Keratinocyte (primary cell): ENCODE results near the gene EPHX1. TPM values are rescaled to one million over a fixed set of nuclear protein-coding genes. Genes with fewer than 3 reads are reported as not detected.

Experiments
- DNase-seq: peaks from one replicate; pipeline ENCODE4 v3.0.0-alpha.2; 2011; ENCODE audit warnings: low read depth, missing footprints, low spot score
- FAIRE-seq: peaks from 2 replicates; lab custom pipeline; 2011; peaks lifted over from hg19 to GRCh38; lab: Jason Lieb, UNC
- H2AFZ ChIP-seq: 2 replicates; pipeline ENCODE4 v1.6.0; 2012; ENCODE audit warnings: low read length, control low read depth, inconsistent platforms; ENCODE audit not compliant: control insufficient read depth
- H3K27ac ChIP-seq: 2 replicates; pipeline ENCODE4 v1.5.1; 2011; ENCODE audit warnings: low read length; ENCODE audit not compliant: control insufficient read depth, insufficient read depth
- H3K27me3 ChIP-seq: 3 replicates; pipeline ENCODE4 v1.6.0; 2011; ENCODE audit warnings: low read length; ENCODE audit not compliant: control insufficient read depth, insufficient read depth; ENCODE audit errors: extremely low read depth
- H3K36me3 ChIP-seq, 2 experiments: 2 replicates in 1 of 2; 3 replicates in 1 of 2; pipeline ENCODE4 v1.5.1; 2011; ENCODE audit warnings: low read length in 2 of 2, mild to moderate bottlenecking in 1 of 2; ENCODE audit not compliant: control insufficient read depth in 2 of 2, insufficient read depth in 2 of 2; ENCODE audit errors: extremely low read depth in 1 of 2
- H3K4me1 ChIP-seq: 3 replicates; pipeline ENCODE4 v1.5.1; 2011; ENCODE audit warnings: low read length; ENCODE audit not compliant: control insufficient read depth, insufficient read depth; ENCODE audit errors: extremely low read depth
- H3K4me2 ChIP-seq: 3 replicates; pipeline ENCODE4 v1.6.0; 2011; ENCODE audit warnings: low read depth, low read length; ENCODE audit not compliant: control insufficient read depth, insufficient read depth; ENCODE audit errors: extremely low read depth
- H3K4me3 ChIP-seq, 3 experiments: fragments of 200-600 bp in 1 of 3; sonication (generic) in 1 of 3; 2 replicates in 2 of 3; 3 replicates in 1 of 3; pipeline ENCODE4 v1.5.1; 2011 to 2016; ENCODE audit warnings: low read length in 3 of 3, mild to moderate bottlenecking in 3 of 3, control low read depth in 2 of 3, inconsistent platforms in 1 of 3, low read depth in 1 of 3, mixed read lengths in 1 of 3, mixed run types in 1 of 3, moderate library complexity in 1 of 3; ENCODE audit not compliant: control insufficient read depth in 2 of 3, insufficient read depth in 2 of 3; ENCODE audit errors: extremely low read depth in 1 of 3
- H3K79me2 ChIP-seq: 2 replicates; pipeline ENCODE4 v1.6.0; 2012; ENCODE audit warnings: low read length; ENCODE audit not compliant: control insufficient read depth, insufficient read depth
- H3K9ac ChIP-seq: 3 replicates; pipeline ENCODE4 v1.6.0; 2011; ENCODE audit warnings: low read length; ENCODE audit not compliant: control insufficient read depth, insufficient read depth; ENCODE audit errors: extremely low read depth
- H3K9me1 ChIP-seq: 3 replicates; pipeline ENCODE4 v1.6.0; 2011; ENCODE audit warnings: low read length; ENCODE audit not compliant: control insufficient read depth, insufficient read depth; ENCODE audit errors: extremely low read depth
- H3K9me3 ChIP-seq: 2 replicates; pipeline ENCODE4 v1.5.1; 2012; ENCODE audit warnings: low read depth, low read length; ENCODE audit not compliant: control insufficient read depth
- H4K20me1 ChIP-seq: 3 replicates; pipeline ENCODE4 v1.6.0; 2011; ENCODE audit warnings: low read length; ENCODE audit not compliant: control insufficient read depth, insufficient read depth; ENCODE audit errors: extremely low read depth
- CTCF ChIP-seq, 3 experiments: IDR thresholded peaks in 1 of 3; conservative IDR thresholded peaks in 1 of 3; optimal IDR thresholded peaks in 1 of 3; 2 replicates in 2 of 3; 3 replicates in 1 of 3; pipeline versions ENCODE3 to v1.5.1; 2011; ENCODE audit warnings: low read length in 3 of 3, mild to moderate bottlenecking in 3 of 3, moderate library complexity in 2 of 3, control low read depth in 1 of 3, inconsistent platforms in 1 of 3; ENCODE audit not compliant: insufficient read depth in 2 of 3; ENCODE audit errors: extremely low read depth in 1 of 3
- EZH2 ChIP-seq: IDR thresholded peaks from one replicate; pipeline ENCODE4 v1.6.1; 2012; ENCODE audit warnings: inconsistent platforms, mild to moderate bottlenecking, low read length, moderate library complexity
- dilution Hi-C: fragments of 300-500 bp; cut with MboI; formaldehyde crosslinking; loops from one replicate; pipeline ENCODE4 v1.7.0; 2020; ENCODE audit warnings: low sequenced_read_pairs; ENCODE audit not compliant: extremely low pct_ligation_motif_present
- polyA plus RNA-seq, 5 experiments: library from polyadenylated mRNA; depleted of rRNA in 3 of 5; stranded (reverse) in 3 of 5; stranded (forward) in 1 of 5; unstranded in 1 of 5; fragments of >200 nt; gene quantifications; 1 replicate in 1 of 5; 2 replicates in 3 of 5; 3 replicates in 1 of 5; pipeline versions ENCODE4 v1.2.1 to v1.2.3, GENCODE V29; 2011 to 2012; ENCODE audit warnings: missing spikeins in 2 of 5, low read depth in 1 of 5, low replicate concordance in 1 of 5

Gene EPHX1
- polyA plus RNA-seq, 1 donor (not counting 4 experiments of a cell fraction or from before 2014, with no cell fraction given), result 6.4 TPM

- FAIRE-seq, result no peak
- Histone ChIP-seq H3K4me3 (no peak overlapping the region), H3K36me3 (peaks cover 4 to 11% of the 10 kb centered on the region in 2 experiments)
Observed at GRCh38 chr1:225844236-225845061, 34.5 kb downstream of the EPHX1 start.

GRCh38 chr1:225845097-225845496, 35.2 kb downstream of the EPHX1 start:
- no peak overlapping the region for H2AFZ ChIP-seq
- no peaks in the 10 kb centered on the region for H3K27me3 ChIP-seq
- no peak overlapping the region for H3K4me3 ChIP-seq
- no peak overlapping the region for H3K4me2 ChIP-seq
- peaks cover 4 to 11% of the 10 kb centered on the region in 2 experiments for H3K36me3 ChIP-seq
- H4K20me1 ChIP-seq, result peaks cover 4% of the 10 kb centered on the region
- no peaks in the 10 kb centered on the region for H3K79me2 ChIP-seq
- dilution Hi-C loops, result no loop called here
- no peak overlapping the region for H3K9ac ChIP-seq
- no peak overlapping the region for H3K27ac ChIP-seq
- H3K9me1 ChIP-seq, result no peaks in the 10 kb centered on the region
- FAIRE-seq (no peak), DNase-seq (no peak)
- H3K9me3 ChIP-seq, result no peaks in the 10 kb centered on the region
- no peaks in the 10 kb centered on the region for H3K4me1 ChIP-seq
- no peak for TF ChIP-seq CTCF (optimal IDR thresholded peaks at IDR 0.05 in 1 of 3, IDR thresholded peaks at IDR 0.05 in 1 of 3, conservative IDR thresholded peaks at IDR 0.05 in 1 of 3; ENCODE audit: extremely low read depth in 1 of 3, insufficient read depth in 2 of 3, low read length in 3 of 3)

More at GRCh38 chr1:225844236-225845061, 34.5 kb downstream of the EPHX1 start:
- Histone ChIP-seq H3K9ac (no peak overlapping the region), H3K9me3 (no peaks in the 10 kb centered on the region), H3K4me2 (no peak overlapping the region), H3K9me1 (no peaks in the 10 kb centered on the region), H2AFZ (no peak overlapping the region), H3K27ac (no peak overlapping the region), H3K4me1 (no peaks in the 10 kb centered on the region), H4K20me1 (peaks cover 4% of the 10 kb centered on the region), H3K79me2 (no peaks in the 10 kb centered on the region), H3K27me3 (no peaks in the 10 kb centered on the region)
- DNase-seq, result no peak
- no peak for TF ChIP-seq CTCF (optimal IDR thresholded peaks at IDR 0.05 in 1 of 3, IDR thresholded peaks at IDR 0.05 in 1 of 3, conservative IDR thresholded peaks at IDR 0.05 in 1 of 3; ENCODE audit: extremely low read depth in 1 of 3, insufficient read depth in 2 of 3, low read length in 3 of 3)
- no peak for TF ChIP-seq EZH2
- dilution Hi-C loops, result no loop called here
